ENCODE measurements around the gene LAMB1.

GRCh38 chr7:107902381-107902780 is 100.6 kb downstream of the LAMB1 start:
- TF ChIP-seq, protein P1, sequence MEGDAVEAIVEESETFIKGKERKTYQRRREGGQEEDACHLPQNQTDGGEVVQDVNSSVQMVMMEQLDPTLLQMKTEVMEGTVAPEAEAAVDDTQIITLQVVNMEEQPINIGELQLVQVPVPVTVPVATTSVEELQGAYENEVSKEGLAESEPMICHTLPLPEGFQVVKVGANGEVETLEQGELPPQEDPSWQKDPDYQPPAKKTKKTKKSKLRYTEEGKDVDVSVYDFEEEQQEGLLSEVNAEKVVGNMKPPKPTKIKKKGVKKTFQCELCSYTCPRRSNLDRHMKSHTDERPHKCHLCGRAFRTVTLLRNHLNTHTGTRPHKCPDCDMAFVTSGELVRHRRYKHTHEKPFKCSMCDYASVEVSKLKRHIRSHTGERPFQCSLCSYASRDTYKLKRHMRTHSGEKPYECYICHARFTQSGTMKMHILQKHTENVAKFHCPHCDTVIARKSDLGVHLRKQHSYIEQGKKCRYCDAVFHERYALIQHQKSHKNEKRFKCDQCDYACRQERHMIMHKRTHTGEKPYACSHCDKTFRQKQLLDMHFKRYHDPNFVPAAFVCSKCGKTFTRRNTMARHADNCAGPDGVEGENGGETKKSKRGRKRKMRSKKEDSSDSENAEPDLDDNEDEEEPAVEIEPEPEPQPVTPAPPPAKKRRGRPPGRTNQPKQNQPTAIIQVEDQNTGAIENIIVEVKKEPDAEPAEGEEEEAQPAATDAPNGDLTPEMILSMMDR (conservative IDR thresholded peaks at IDR 0.05; ENCODE audit: low read length): no peak
- TF ChIP-seq EZH2phosphoT487 (IDR thresholded peaks at IDR 0.05; ENCODE audit: borderline replicate concordance, low read depth, low read length): no peak
